Measurements from ENCODE around the gene ZNF710.

DNA sequence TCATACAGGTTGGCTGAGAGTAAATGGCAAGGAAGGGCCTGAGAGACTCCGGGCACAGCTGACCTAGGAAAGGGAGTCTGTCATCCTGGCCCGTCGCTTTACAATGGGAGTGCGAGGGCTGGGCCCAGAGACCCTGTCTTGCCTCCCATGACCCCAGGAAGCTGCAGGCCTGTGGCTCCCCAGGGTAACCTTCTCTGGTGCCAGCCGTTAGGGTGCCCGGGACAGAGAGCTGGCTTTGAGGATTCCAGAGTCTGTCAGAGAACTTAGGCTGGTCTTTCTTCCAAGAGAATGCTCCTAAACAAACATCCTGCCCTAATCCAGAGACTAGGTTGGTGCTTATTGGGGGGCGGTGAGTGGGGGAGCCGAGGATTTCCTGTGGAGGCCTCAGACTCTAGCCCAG is 18.5 kb downstream of the ZNF710 start:
- TF ChIP-seq, protein P1, sequence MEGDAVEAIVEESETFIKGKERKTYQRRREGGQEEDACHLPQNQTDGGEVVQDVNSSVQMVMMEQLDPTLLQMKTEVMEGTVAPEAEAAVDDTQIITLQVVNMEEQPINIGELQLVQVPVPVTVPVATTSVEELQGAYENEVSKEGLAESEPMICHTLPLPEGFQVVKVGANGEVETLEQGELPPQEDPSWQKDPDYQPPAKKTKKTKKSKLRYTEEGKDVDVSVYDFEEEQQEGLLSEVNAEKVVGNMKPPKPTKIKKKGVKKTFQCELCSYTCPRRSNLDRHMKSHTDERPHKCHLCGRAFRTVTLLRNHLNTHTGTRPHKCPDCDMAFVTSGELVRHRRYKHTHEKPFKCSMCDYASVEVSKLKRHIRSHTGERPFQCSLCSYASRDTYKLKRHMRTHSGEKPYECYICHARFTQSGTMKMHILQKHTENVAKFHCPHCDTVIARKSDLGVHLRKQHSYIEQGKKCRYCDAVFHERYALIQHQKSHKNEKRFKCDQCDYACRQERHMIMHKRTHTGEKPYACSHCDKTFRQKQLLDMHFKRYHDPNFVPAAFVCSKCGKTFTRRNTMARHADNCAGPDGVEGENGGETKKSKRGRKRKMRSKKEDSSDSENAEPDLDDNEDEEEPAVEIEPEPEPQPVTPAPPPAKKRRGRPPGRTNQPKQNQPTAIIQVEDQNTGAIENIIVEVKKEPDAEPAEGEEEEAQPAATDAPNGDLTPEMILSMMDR (IDR thresholded peaks at IDR 0.05): no peak
- no peak for TF ChIP-seq POLR2A (IDR thresholded peaks at IDR 0.05)
